Stimulated activated naive CD8-positive, alpha-beta T cell treated with anti-CD3 and anti-CD28 coated beads, Interleukin-15, Interleukin-2, amounts not matched to agents 100 ng/mL and 50 ng/mL, for 24 hours (primary cell): ENCODE data around the gene ABITRAM.
A peak's percentile ranks its signal among the peaks of the same experiment; 100 is the strongest.
"Not testable (repeated sequence)": the region's sequence is repeated elsewhere in the genome, so short reads cannot be mapped to it uniquely, and the experiment has no call there.

Experiments
- H3K27ac Mint-ChIP-seq: one replicate; pipeline ENCODE4 v1.8.0; 2021; ENCODE audit warnings: mild to moderate bottlenecking, mixed read lengths
- H3K27me3 Mint-ChIP-seq: one replicate; pipeline ENCODE4 v1.8.0; 2021; ENCODE audit warnings: mixed read lengths
- H3K36me3 Mint-ChIP-seq: one replicate; pipeline ENCODE4 v1.8.0; 2021; ENCODE audit warnings: low read depth, mixed read lengths
- H3K4me1 Mint-ChIP-seq: one replicate; pipeline ENCODE4 v1.8.0; 2021; ENCODE audit warnings: low read depth, mixed read lengths
- H3K4me3 Mint-ChIP-seq: one replicate; pipeline ENCODE4 v1.8.0; 2021; ENCODE audit warnings: mild to moderate bottlenecking, mixed read lengths
- H3K9me3 Mint-ChIP-seq: one replicate; pipeline ENCODE4 v1.8.0; 2021; ENCODE audit warnings: mixed read lengths

The ABITRAM gene

GRCh38 chr9:108934323-108934893 lies at the start of gene ABITRAM:
Gene ABITRAM, plus strand, starts transcription at chr9:108934400. Its CDS starts 87 bp downstream, at chr9:108934487.
- Mint-ChIP-seq H3K9me3 (no peaks in the 10 kb centered on the region), H3K36me3 (peaks cover 28% of the 10 kb centered on the region), H3K27ac (peak within 1 kb of the TSS; percentile 93), H3K4me3 (peak within 1 kb of the TSS; percentile 92), H3K27me3 (no peaks in the 10 kb centered on the region), H3K4me1 (peaks cover 35% of the 10 kb centered on the region)

GRCh38 chr9:108884701-108885100 lies 49.5 kb upstream of the ABITRAM start:
- Mint-ChIP-seq H3K4me3 (no peak overlapping the region), H3K27ac (no peak overlapping the region), H3K4me1 (peaks cover 19% of the 10 kb centered on the region), H3K27me3 (no peaks in the 10 kb centered on the region), H3K36me3 (peaks cover 70% of the 10 kb centered on the region), H3K9me3 (no peaks in the 10 kb centered on the region)

- no peaks in the 10 kb centered on the region for H3K27me3 Mint-ChIP-seq
- peak overlapping the region; percentile 92 for H3K27ac Mint-ChIP-seq
- H3K4me1 Mint-ChIP-seq: peaks cover 23% of the 10 kb centered on the region
- H3K9me3 Mint-ChIP-seq: no peaks in the 10 kb centered on the region
- peaks cover 68% of the 10 kb centered on the region for H3K36me3 Mint-ChIP-seq
- peak overlapping the region; percentile 55 for H3K4me3 Mint-ChIP-seq
Measured at GRCh38 chr9:108885643-108886348, 48.4 kb upstream of the ABITRAM start.

GRCh38 chr9:108886594-108887271 lies 47.5 kb upstream of the ABITRAM start:
- H3K27ac Mint-ChIP-seq: peak overlapping the region; percentile 92
- H3K27me3 Mint-ChIP-seq: not testable (repeated sequence)

GRCh38 chr9:108889649-108890067 lies 44.5 kb upstream of the ABITRAM start:
- H3K9me3 Mint-ChIP-seq: no peaks in the 10 kb centered on the region
- no peaks in the 10 kb centered on the region for H3K27me3 Mint-ChIP-seq
- H3K4me3 Mint-ChIP-seq: no peak overlapping the region
- no peak overlapping the region for H3K27ac Mint-ChIP-seq
- H3K36me3 Mint-ChIP-seq: peaks cover 77% of the 10 kb centered on the region
- peaks cover 23% of the 10 kb centered on the region for H3K4me1 Mint-ChIP-seq

More at GRCh38 chr9:108886594-108887271, 47.5 kb upstream of the ABITRAM start:
- peaks cover 70% of the 10 kb centered on the region for H3K36me3 Mint-ChIP-seq
- H3K9me3 Mint-ChIP-seq: not testable (repeated sequence)
- H3K4me3 Mint-ChIP-seq: peak overlapping the region; percentile 50
- H3K4me1 Mint-ChIP-seq: peaks cover 23% of the 10 kb centered on the region

GRCh38 chr9:108894225-108894997 lies 39.8 kb upstream of the ABITRAM start:
- Mint-ChIP-seq H3K4me1 (peaks cover 4% of the 10 kb centered on the region), H3K27me3 (no peaks in the 10 kb centered on the region), H3K36me3 (peaks cover 87% of the 10 kb centered on the region), H3K4me3 (no peak overlapping the region), H3K9me3 (no peaks in the 10 kb centered on the region), H3K27ac (no peak overlapping the region)

- Mint-ChIP-seq H3K36me3 (peaks cover 87% of the 10 kb centered on the region), H3K27ac (no peak overlapping the region), H3K4me3 (no peak overlapping the region), H3K4me1 (no peaks in the 10 kb centered on the region), H3K27me3 (no peaks in the 10 kb centered on the region), H3K9me3 (no peaks in the 10 kb centered on the region)
Measured at GRCh38 chr9:108897324-108898096, 36.7 kb upstream of the ABITRAM start.

GRCh38 chr9:108899023-108899695 lies 35.0 kb upstream of the ABITRAM start:
- not testable (repeated sequence) for H3K27ac Mint-ChIP-seq, H3K27me3 Mint-ChIP-seq, H3K4me1 Mint-ChIP-seq, H3K9me3 Mint-ChIP-seq, H3K4me3 Mint-ChIP-seq
- peaks cover 89% of the 10 kb centered on the region for H3K36me3 Mint-ChIP-seq

GRCh38 chr9:108900176-108900575 lies 34.0 kb upstream of the ABITRAM start:
- Mint-ChIP-seq H3K36me3 (peaks cover 86% of the 10 kb centered on the region), H3K4me1 (no peaks in the 10 kb centered on the region), H3K4me3 (no peak overlapping the region), H3K9me3 (no peaks in the 10 kb centered on the region), H3K27ac (no peak overlapping the region), H3K27me3 (no peaks in the 10 kb centered on the region)

- Mint-ChIP-seq H3K4me1 (no peaks in the 10 kb centered on the region), H3K36me3 (peaks cover 80% of the 10 kb centered on the region), H3K4me3 (no peak overlapping the region), H3K27ac (no peak overlapping the region), H3K9me3 (no peaks in the 10 kb centered on the region), H3K27me3 (no peaks in the 10 kb centered on the region)
Measured at GRCh38 chr9:108903420-108904103, 30.6 kb upstream of the ABITRAM start.

GRCh38 chr9:108904161-108904560 lies 30.0 kb upstream of the ABITRAM start:
- no peaks in the 10 kb centered on the region for H3K27me3 Mint-ChIP-seq
- H3K9me3 Mint-ChIP-seq: no peaks in the 10 kb centered on the region
- no peak overlapping the region for H3K4me3 Mint-ChIP-seq
- H3K4me1 Mint-ChIP-seq: no peaks in the 10 kb centered on the region
- no peak overlapping the region for H3K27ac Mint-ChIP-seq
- peaks cover 82% of the 10 kb centered on the region for H3K36me3 Mint-ChIP-seq

- Mint-ChIP-seq H3K27ac (no peak overlapping the region), H3K9me3 (no peaks in the 10 kb centered on the region), H3K4me1 (no peaks in the 10 kb centered on the region), H3K36me3 (peaks cover 78% of the 10 kb centered on the region), H3K27me3 (no peaks in the 10 kb centered on the region), H3K4me3 (no peak overlapping the region)
Measured at GRCh38 chr9:108905494-108905893, 28.7 kb upstream of the ABITRAM start.

- Mint-ChIP-seq H3K27me3 (no peaks in the 10 kb centered on the region), H3K4me3 (no peak overlapping the region), H3K9me3 (no peaks in the 10 kb centered on the region), H3K36me3 (peaks cover 66% of the 10 kb centered on the region), H3K27ac (no peak overlapping the region), H3K4me1 (peaks cover 9% of the 10 kb centered on the region)
Measured at GRCh38 chr9:108910402-108910801, 23.8 kb upstream of the ABITRAM start.
